HepG2 (cell line): ENCODE results near the gene SGSH. TPM values are rescaled to one million over a fixed set of nuclear protein-coding genes. Genes with fewer than 3 reads are reported as not detected.

Source experiments
- DR1 ChIP-seq: sonication (generic); formaldehyde crosslinking; IDR thresholded peaks from 2 replicates; pipeline ENCODE4 v1.8.0; 2021; ENCODE audit warnings: mild to moderate bottlenecking, missing genetic modification reagents, inconsistent platforms
- KMT2B ChIP-seq: IDR thresholded peaks from 2 replicates; pipeline ENCODE4 v1.6.1; 2016; ENCODE audit warnings: missing genetic modification reagents, missing compliant biosample characterization
- MTA1 ChIP-seq: sonication (generic); formaldehyde crosslinking; IDR thresholded peaks from 2 replicates; pipeline ENCODE4 v1.4.0; 2020; ENCODE audit warnings: missing genetic modification reagents, mild to moderate bottlenecking, borderline replicate concordance
- PAX8 ChIP-seq: sonication (generic); formaldehyde crosslinking; IDR thresholded peaks from 2 replicates; pipeline ENCODE4 v1.8.0; 2022; ENCODE audit warnings: mild to moderate bottlenecking, missing genetic modification reagents, borderline replicate concordance
- RFX1 ChIP-seq: fragments of 450-650 bp; IDR thresholded peaks from 2 replicates; pipeline ENCODE4 v1.6.1; 2017
- SRY ChIP-seq: sonication (generic); formaldehyde crosslinking; IDR thresholded peaks from 2 replicates; pipeline ENCODE4 v1.8.0; 2022; ENCODE audit warnings: mild to moderate bottlenecking, missing genetic modification reagents
- STAT5B ChIP-seq: sonication (generic); formaldehyde crosslinking; IDR thresholded peaks from 2 replicates; pipeline ENCODE4 v1.4.0; 2020; ENCODE audit warnings: missing genetic modification reagents
- U2AF2 ChIP-seq: fragments of 200-400 bp; formaldehyde crosslinking; IDR thresholded peaks from 2 replicates; pipeline ENCODE4 v1.6.1; 2017; ENCODE audit warnings: low read depth, mild to moderate bottlenecking, low read length
- ZEB1 ChIP-seq: IDR thresholded peaks from 2 replicates; pipeline ENCODE4 v1.6.1; 2012; ENCODE audit warnings: mild to moderate bottlenecking, low read depth, inconsistent platforms; ENCODE audit not compliant: insufficient replicate concordance
- ZMYM4 ChIP-seq: sonication (generic); formaldehyde crosslinking; IDR thresholded peaks from 2 replicates; pipeline ENCODE4 v1.8.1; 2023; ENCODE audit warnings: mild to moderate bottlenecking, missing genetic modification reagents
- ZNF432 ChIP-seq: sonication (generic); formaldehyde crosslinking; IDR thresholded peaks from 2 replicates; pipeline ENCODE4 v1.5.0; 2020; ENCODE audit warnings: missing genetic modification reagents, mild to moderate bottlenecking, borderline replicate concordance
- ZNF788 ChIP-seq: sonication (generic); formaldehyde crosslinking; IDR thresholded peaks from 2 replicates; pipeline ENCODE4 v1.5.0; 2020; ENCODE audit warnings: mild to moderate bottlenecking, missing genetic modification reagents, borderline replicate concordance
- ZNF839 ChIP-seq: sonication (generic); formaldehyde crosslinking; IDR thresholded peaks from 2 replicates; pipeline ENCODE4 v1.4.0; 2020; ENCODE audit warnings: missing genetic modification reagents, mild to moderate bottlenecking, borderline replicate concordance
- ZNF891 ChIP-seq: sonication (generic); formaldehyde crosslinking; IDR thresholded peaks from 2 replicates; pipeline ENCODE4 v1.5.0; 2020; ENCODE audit warnings: mild to moderate bottlenecking, missing genetic modification reagents
- ZSCAN12 ChIP-seq: sonication (generic); formaldehyde crosslinking; IDR thresholded peaks from 2 replicates; pipeline ENCODE4 v1.9.0; 2021; ENCODE audit warnings: mild to moderate bottlenecking, missing genetic modification reagents
- ZSCAN21 ChIP-seq: sonication (generic); formaldehyde crosslinking; IDR thresholded peaks from 2 replicates; pipeline ENCODE4 v1.8.0; 2022; ENCODE audit warnings: mild to moderate bottlenecking, missing genetic modification reagents, moderate library complexity, borderline replicate concordance
- polyA plus RNA-seq, 8 experiments: library from polyadenylated mRNA; depleted of rRNA in 3 of 8; stranded (reverse) in 7 of 8; unstranded in 1 of 8; fragments of >200 nt; fragmentation: Illumina TruSeq in 4 of 8; extraction: Trizol in 4 of 8; gene quantifications; 2 replicates each; pipeline versions ENCODE4 v1.2.1 to v1.2.3, GENCODE V29; 2011 to 2016; ENCODE audit warnings: low read depth in 4 of 8, missing spikeins in 1 of 8, mixed read lengths in 1 of 8; ENCODE audit not compliant: insufficient read depth in 1 of 8
- total RNA-seq, 5 experiments: library from RNA; depleted of rRNA; stranded (reverse); fragments of >200 nt; fragmentation: Illumina TruSeq; extraction: Trizol; gene quantifications; 2 replicates each; pipeline ENCODE4 v1.2.3, GENCODE V29; 2016; ENCODE audit warnings: low read depth in 1 of 5
- TF ChIP-seq, protein P1 (sequence below): sonication (generic); formaldehyde crosslinking; IDR thresholded peaks from 2 replicates; pipeline ENCODE4 v1.4.0; 2020; ENCODE audit warnings: missing genetic modification reagents
- TF ChIP-seq, protein P2 (sequence below): sonication (generic); formaldehyde crosslinking; IDR thresholded peaks from 2 replicates; pipeline ENCODE4 v1.4.0; 2020; ENCODE audit warnings: missing genetic modification reagents; ENCODE audit errors: not compliant biosample characterization
- TF ChIP-seq, protein P3 (sequence below): sonication (generic); formaldehyde crosslinking; IDR thresholded peaks from 2 replicates; pipeline ENCODE4 v1.8.0; 2022; ENCODE audit warnings: missing genetic modification reagents, mild to moderate bottlenecking, inconsistent platforms, borderline replicate concordance
- TF ChIP-seq, protein P4 (sequence below): sonication (generic); formaldehyde crosslinking; conservative IDR thresholded peaks from 2 replicates; pipeline ENCODE4 v1.5.0; 2020; ENCODE audit warnings: missing genetic modification reagents
- TF ChIP-seq, protein P5 (sequence below): sonication (generic); formaldehyde crosslinking; IDR thresholded peaks from 2 replicates; pipeline ENCODE4 v1.5.1; 2020; ENCODE audit warnings: missing genetic modification reagents, mild to moderate bottlenecking, borderline replicate concordance

Gene SGSH
- total and polyA plus RNA-seq, 2 of the 13 experiments (the other 11 are each of a cell fraction or from before 2014, with no cell fraction given) = 12.2 to 17.6 TPM

DNA sequence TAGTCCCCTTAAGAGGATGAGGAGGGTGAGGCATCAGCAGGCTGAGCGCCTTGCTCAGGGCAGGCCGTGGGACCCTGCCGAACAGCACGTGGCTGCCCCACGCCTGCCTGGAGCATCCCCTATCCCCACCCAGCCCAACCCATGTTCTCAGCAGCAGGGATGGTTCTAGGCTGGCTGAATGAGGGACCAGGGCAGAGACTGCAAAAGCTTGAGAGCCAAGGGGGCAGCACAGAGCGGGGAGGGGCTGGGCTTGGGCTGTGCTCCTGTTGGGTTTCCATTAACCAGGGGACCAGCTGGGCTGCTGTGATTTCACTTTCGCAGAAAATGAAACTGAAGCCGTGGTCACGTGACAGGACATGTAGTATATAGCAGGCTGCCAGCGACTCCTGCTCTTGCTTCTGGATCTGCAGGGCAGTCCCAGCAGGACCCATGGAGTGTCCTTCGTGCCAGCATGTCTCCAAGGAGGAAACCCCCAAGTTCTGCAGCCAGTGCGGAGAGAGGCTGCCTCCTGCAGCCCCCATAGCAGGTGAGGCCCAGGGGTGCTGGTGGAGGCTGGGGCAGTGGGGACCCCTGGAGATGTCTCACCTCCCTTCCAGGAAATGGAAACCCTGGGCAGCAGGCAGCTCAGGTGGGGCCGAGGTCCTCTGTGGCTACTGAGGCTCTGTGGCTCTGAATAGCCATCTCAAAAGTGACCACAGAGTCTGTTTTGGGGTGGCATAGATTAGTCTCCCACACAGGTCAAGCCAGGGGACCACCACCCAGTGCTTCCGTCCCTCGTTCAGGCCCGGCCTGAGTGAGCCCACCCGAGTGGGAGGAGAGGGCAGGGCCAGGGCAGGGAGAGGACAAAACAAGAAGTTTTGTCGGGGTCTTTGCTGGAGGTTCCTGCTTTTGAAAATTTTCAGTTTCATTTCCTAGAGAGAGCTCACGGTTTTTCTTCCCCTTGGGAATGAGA, 43.4 kb upstream of the SGSH start (continued):
- TF ChIP-seq, protein P1, sequence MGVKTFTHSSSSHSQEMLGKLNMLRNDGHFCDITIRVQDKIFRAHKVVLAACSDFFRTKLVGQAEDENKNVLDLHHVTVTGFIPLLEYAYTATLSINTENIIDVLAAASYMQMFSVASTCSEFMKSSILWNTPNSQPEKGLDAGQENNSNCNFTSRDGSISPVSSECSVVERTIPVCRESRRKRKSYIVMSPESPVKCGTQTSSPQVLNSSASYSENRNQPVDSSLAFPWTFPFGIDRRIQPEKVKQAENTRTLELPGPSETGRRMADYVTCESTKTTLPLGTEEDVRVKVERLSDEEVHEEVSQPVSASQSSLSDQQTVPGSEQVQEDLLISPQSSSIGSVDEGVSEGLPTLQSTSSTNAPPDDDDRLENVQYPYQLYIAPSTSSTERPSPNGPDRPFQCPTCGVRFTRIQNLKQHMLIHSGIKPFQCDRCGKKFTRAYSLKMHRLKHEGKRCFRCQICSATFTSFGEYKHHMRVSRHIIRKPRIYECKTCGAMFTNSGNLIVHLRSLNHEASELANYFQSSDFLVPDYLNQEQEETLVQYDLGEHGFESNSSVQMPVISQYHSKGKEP (CRISPR knock-in tag) = no peak
- TF ChIP-seq, protein P2, sequence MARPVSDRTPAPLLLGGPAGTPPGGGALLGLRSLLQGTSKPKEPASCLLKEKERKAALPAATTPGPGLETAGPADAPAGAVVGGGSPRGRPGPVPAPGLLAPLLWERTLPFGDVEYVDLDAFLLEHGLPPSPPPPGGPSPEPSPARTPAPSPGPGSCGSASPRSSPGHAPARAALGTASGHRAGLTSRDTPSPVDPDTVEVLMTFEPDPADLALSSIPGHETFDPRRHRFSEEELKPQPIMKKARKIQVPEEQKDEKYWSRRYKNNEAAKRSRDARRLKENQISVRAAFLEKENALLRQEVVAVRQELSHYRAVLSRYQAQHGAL (CRISPR knock-in tag) = no peak
- TF ChIP-seq PAX8 (CRISPR knock-in tag) = no peak
- TF ChIP-seq RFX1 = no peak
- no peak for TF ChIP-seq MTA1 (CRISPR knock-in tag)
- no peak for TF ChIP-seq ZNF839
- peak; percentile 11; the same call in 1 of the 2 replicates for TF ChIP-seq ZNF788
- TF ChIP-seq, protein P3, sequence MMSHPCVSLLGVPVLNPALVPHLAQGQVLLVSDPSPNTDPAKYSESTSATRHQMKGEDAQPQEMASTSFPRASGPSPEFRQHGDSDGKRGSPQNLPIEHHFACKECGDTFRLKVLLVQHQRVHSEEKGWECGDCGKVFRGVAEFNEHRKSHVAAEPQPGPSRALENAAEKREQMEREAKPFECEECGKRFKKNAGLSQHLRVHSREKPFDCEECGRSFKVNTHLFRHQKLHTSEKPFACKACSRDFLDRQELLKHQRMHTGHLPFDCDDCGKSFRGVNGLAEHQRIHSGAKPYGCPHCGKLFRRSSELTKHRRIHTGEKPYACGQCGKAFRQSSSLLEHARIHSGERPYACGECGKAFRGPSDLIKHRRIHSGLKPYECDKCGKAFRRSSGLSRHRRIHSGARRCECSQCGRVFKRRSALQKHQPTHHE (CRISPR knock-in tag) = 0 out of 2 replicates have a peak, but pooled peaks have one; percentile 53
- TF ChIP-seq, protein P4, sequence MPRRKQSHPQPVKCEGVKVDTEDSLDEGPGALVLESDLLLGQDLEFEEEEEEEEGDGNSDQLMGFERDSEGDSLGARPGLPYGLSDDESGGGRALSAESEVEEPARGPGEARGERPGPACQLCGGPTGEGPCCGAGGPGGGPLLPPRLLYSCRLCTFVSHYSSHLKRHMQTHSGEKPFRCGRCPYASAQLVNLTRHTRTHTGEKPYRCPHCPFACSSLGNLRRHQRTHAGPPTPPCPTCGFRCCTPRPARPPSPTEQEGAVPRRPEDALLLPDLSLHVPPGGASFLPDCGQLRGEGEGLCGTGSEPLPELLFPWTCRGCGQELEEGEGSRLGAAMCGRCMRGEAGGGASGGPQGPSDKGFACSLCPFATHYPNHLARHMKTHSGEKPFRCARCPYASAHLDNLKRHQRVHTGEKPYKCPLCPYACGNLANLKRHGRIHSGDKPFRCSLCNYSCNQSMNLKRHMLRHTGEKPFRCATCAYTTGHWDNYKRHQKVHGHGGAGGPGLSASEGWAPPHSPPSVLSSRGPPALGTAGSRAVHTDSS (CRISPR knock-in tag) = no peak
- TF ChIP-seq U2AF2 = peak; percentile 78; the same call in 1 of the 2 replicates
- peak; percentile 98 for TF ChIP-seq DR1 (CRISPR knock-in tag)
- no peak for TF ChIP-seq SRY (CRISPR knock-in tag)
- TF ChIP-seq ZEB1 = no peak
- TF ChIP-seq, protein P5, sequence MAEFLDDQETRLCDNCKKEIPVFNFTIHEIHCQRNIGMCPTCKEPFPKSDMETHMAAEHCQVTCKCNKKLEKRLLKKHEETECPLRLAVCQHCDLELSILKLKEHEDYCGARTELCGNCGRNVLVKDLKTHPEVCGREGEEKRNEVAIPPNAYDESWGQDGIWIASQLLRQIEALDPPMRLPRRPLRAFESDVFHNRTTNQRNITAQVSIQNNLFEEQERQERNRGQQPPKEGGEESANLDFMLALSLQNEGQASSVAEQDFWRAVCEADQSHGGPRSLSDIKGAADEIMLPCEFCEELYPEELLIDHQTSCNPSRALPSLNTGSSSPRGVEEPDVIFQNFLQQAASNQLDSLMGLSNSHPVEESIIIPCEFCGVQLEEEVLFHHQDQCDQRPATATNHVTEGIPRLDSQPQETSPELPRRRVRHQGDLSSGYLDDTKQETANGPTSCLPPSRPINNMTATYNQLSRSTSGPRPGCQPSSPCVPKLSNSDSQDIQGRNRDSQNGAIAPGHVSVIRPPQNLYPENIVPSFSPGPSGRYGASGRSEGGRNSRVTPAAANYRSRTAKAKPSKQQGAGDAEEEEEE (CRISPR knock-in tag) = peak; percentile 80; the same call in 1 of the 2 replicates
- no peak for TF ChIP-seq ZSCAN12 (CRISPR knock-in tag)
- TF ChIP-seq ZMYM4 (CRISPR knock-in tag) = peak; percentile 58; the same call in 1 of the 2 replicates
- 0 out of 2 replicates have a peak, but pooled peaks have one; percentile 29 for TF ChIP-seq ZNF891
- TF ChIP-seq ZSCAN21 = no peak; the same call in 1 of the 2 replicates
- TF ChIP-seq ZNF432 (CRISPR knock-in tag) = no peak
- TF ChIP-seq STAT5B (CRISPR knock-in tag) = 0 out of 2 replicates have a peak, but pooled peaks have one; percentile 35
- peak; percentile 73 for TF ChIP-seq KMT2B (CRISPR knock-in tag)
